Esophagus muscularis mucosa (tissue), 4 donors: Measurements from ENCODE around the gene KCNQ1.

Source experiments
- EP300 ChIP-seq: sonication (generic); formaldehyde crosslinking; IDR thresholded peaks from one replicate; pipeline ENCODE4 v1.6.1; 2017; ENCODE audit warnings: antibody characterized with exemption
- POLR2A ChIP-seq: fragments of 450-650 bp; IDR thresholded peaks from one replicate; pipeline ENCODE4 v1.6.1; 2017; ENCODE audit warnings: antibody characterized with exemption, moderate library complexity, mild to moderate bottlenecking, low read depth
- POLR2AphosphoS5 ChIP-seq, 2 donors: sonication (generic); formaldehyde crosslinking; IDR thresholded peaks; one replicate each; pipeline ENCODE4 v1.6.1; 2017; ENCODE audit warnings: antibody characterized with exemption in 2 of 2
- TF ChIP-seq, protein P1 (sequence below), 3 experiments: fragments of 200-600 bp in 2 of 3; fragments of 450-650 bp in 1 of 3; sonication (generic) in 2 of 3; IDR thresholded peaks; one replicate each; pipeline ENCODE4 v1.5.1; 2017 to 2019; ENCODE audit warnings: antibody characterized with exemption in 3 of 3, mild to moderate bottlenecking in 2 of 3, moderate library complexity in 1 of 3

GRCh38 chr11:2567026-2567671, 122.3 kb downstream of the KCNQ1 start:
- TF ChIP-seq EP300 (no peak), POLR2A (no peak), POLR2AphosphoS5 (IDR thresholded peaks at IDR 0.05) (no peak)
- TF ChIP-seq, protein P1, sequence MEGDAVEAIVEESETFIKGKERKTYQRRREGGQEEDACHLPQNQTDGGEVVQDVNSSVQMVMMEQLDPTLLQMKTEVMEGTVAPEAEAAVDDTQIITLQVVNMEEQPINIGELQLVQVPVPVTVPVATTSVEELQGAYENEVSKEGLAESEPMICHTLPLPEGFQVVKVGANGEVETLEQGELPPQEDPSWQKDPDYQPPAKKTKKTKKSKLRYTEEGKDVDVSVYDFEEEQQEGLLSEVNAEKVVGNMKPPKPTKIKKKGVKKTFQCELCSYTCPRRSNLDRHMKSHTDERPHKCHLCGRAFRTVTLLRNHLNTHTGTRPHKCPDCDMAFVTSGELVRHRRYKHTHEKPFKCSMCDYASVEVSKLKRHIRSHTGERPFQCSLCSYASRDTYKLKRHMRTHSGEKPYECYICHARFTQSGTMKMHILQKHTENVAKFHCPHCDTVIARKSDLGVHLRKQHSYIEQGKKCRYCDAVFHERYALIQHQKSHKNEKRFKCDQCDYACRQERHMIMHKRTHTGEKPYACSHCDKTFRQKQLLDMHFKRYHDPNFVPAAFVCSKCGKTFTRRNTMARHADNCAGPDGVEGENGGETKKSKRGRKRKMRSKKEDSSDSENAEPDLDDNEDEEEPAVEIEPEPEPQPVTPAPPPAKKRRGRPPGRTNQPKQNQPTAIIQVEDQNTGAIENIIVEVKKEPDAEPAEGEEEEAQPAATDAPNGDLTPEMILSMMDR (IDR thresholded peaks at IDR 0.05), result no peak
